Glutamatergic neuron (in vitro differentiated cells): Measurements from ENCODE around the gene AMPD3. TPM values are rescaled to one million over a fixed set of nuclear protein-coding genes. Genes with fewer than 3 reads are reported as not detected.

Source experiments
- DNase-seq: peaks from one replicate; pipeline ENCODE4 v3.0.0; 2022
- H3K27ac Mint-ChIP-seq: one replicate; pipeline ENCODE4 v1.8.0; 2020; ENCODE audit warnings: mild to moderate bottlenecking, mixed read lengths, inconsistent platforms; ENCODE audit not compliant: unreplicated experiment
- H3K27me3 Mint-ChIP-seq: one replicate; pipeline ENCODE4 v1.8.0; 2020; ENCODE audit warnings: mild to moderate bottlenecking, moderate library complexity, mixed read lengths, inconsistent platforms; ENCODE audit not compliant: unreplicated experiment
- H3K36me3 Mint-ChIP-seq: one replicate; pipeline ENCODE4 v1.8.0; 2020; ENCODE audit warnings: mild to moderate bottlenecking, mixed read lengths, inconsistent platforms; ENCODE audit not compliant: unreplicated experiment
- H3K4me1 Mint-ChIP-seq: one replicate; pipeline ENCODE4 v1.8.0; 2020; ENCODE audit warnings: mild to moderate bottlenecking, low read depth, mixed read lengths, inconsistent platforms; ENCODE audit not compliant: unreplicated experiment
- H3K4me3 Mint-ChIP-seq: one replicate; pipeline ENCODE4 v1.8.0; 2020; ENCODE audit warnings: mild to moderate bottlenecking, mixed read lengths, inconsistent platforms; ENCODE audit not compliant: unreplicated experiment
- H3K9me3 Mint-ChIP-seq: one replicate; pipeline ENCODE4 v1.8.0; 2020; ENCODE audit warnings: mild to moderate bottlenecking, moderate library complexity, mixed read lengths, inconsistent platforms; ENCODE audit not compliant: unreplicated experiment
- total RNA-seq: library from RNA; stranded (reverse); fragmentation: NEBNext Ultra II Directional; extraction: Animal tissue kit (Norgen Biotek cat#: 25700); gene quantifications from one replicate; pipeline ENCODE4 v1.2.1, GENCODE V29; 2021; ENCODE audit not compliant: unreplicated experiment
- TF ChIP-seq, protein P1 (sequence below): fragments of 200-600 bp; sonication (generic); IDR thresholded peaks from one replicate; pipeline ENCODE4 v1.5.0; 2021; ENCODE audit not compliant: partially characterized antibody, unreplicated experiment

The AMPD3 gene
- total RNA-seq, 1 donor from 2014 or later = 0.44 TPM

DNA sequence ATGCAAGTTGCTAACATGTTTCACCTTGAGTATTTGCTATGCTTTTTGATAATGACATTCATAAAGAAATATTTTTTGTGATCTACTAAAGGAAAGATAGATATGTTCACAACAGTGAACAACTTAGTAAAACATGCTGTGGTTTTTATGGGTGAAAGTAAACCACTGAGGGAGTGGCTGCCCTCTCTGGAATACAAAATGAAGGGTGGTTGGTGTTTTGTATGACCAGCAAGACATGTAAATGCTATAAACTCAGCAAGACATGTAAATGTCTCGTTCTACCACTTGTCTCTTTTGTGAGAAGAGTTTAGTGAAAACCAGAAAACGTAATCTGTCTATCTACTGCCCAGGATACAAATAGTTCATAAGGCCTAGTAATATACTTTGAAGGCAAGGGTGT is 7.6 kb upstream of the AMPD3 start:
- DNase-seq = no peak
- peaks cover 24% of the 10 kb centered on the region for H3K27me3 Mint-ChIP-seq
- H3K4me3 Mint-ChIP-seq = no peak overlapping the region
- peaks cover 7% of the 10 kb centered on the region for H3K9me3 Mint-ChIP-seq
- TF ChIP-seq, protein P1, sequence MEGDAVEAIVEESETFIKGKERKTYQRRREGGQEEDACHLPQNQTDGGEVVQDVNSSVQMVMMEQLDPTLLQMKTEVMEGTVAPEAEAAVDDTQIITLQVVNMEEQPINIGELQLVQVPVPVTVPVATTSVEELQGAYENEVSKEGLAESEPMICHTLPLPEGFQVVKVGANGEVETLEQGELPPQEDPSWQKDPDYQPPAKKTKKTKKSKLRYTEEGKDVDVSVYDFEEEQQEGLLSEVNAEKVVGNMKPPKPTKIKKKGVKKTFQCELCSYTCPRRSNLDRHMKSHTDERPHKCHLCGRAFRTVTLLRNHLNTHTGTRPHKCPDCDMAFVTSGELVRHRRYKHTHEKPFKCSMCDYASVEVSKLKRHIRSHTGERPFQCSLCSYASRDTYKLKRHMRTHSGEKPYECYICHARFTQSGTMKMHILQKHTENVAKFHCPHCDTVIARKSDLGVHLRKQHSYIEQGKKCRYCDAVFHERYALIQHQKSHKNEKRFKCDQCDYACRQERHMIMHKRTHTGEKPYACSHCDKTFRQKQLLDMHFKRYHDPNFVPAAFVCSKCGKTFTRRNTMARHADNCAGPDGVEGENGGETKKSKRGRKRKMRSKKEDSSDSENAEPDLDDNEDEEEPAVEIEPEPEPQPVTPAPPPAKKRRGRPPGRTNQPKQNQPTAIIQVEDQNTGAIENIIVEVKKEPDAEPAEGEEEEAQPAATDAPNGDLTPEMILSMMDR = no peak
- H3K27ac Mint-ChIP-seq = no peak overlapping the region
- H3K4me1 Mint-ChIP-seq = peaks cover 10% of the 10 kb centered on the region
- H3K36me3 Mint-ChIP-seq = peaks cover 9% of the 10 kb centered on the region

DNA sequence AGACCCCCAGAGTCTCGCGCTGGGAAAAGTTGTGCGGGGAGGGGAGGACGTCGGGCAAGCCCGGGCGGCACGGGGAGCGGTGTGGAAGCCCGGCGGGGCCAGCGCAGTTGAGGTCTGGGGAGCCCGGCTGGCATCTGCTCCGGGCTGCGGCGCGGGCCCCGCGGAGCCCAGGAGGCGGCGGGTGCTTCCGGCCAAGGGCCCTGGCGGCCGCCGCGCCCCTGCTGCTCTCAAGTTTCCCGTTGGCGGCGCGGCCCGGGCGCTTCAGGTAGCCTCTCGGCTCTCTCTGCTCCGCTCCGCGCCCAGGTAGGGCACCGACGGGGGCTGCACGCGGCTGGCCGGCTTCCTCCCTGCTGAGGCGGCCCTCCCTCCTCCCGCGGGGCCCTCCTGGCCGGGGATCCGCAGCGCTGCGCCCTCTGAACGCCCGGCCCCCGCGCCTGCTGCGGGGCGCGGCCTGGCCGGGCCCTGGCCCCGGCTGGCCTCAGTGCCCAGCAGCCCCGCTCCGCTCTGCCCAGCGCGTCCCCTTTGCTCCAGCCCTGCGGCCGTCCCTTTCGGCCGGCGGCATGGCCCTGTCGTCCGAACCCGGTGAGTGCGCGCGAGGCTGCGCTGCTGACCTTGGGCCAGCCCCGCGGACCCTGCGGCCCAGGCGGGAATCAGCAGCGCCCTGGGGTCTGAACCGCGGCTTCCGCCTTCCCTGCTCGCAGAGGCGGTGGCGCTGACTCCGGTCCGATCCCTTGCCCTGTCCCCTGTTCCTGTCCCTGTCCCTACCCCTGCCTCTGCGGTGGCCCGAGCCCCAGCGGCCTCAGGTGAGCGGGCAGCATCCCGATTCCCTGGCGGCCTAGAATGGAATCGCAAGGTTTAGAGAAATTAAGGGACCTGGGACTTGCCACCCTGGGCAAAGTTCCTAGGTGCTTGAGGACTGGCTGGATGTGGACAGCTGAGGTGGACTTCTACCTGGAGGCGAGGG is 4.3 kb upstream of the AMPD3 start:
- Mint-ChIP-seq H3K36me3 (peaks cover 12% of the 10 kb centered on the region), H3K4me1 (peaks cover 18% of the 10 kb centered on the region), H3K27ac (peak overlapping the region; percentile 64), H3K4me3 (peak overlapping the region; percentile 90), H3K27me3 (peaks cover 24% of the 10 kb centered on the region), H3K9me3 (peaks cover 9% of the 10 kb centered on the region)
- TF ChIP-seq, protein P1 = peak; percentile 75
- DNase-seq = peak; percentile 50

DNA sequence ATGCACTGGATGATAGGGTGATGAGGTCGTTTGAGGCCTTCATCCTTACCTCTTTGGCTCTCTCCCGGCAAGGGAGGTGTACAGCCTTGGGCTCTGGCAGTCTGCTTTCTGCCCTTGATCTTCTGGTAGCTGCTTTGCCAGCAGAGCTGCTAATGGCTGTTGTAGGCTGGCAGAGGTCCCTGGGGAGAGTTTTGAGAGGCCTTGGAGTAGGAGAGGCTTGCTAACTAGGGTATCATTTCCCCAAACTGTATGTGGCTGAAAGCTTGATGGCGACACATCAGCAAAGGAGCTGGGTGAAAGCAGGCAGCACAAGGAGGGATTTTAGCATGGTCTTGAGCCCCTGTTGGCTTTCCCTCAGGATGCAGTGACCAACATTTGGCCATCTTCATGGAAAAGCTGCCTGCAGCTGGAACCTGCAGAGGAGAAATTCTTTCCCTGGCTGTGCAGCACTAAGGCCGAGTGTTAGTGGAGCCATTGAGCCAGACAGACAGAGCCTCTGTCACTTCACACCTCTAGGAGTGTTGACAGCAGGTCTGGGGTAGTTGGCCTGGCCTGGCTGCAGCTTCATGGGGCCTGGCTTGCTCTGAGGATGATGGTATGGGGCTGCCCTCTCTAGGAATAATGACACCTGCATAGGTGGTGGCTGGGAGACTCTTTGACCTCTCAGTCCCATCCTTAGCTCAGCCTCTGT is 3.5 kb upstream of the AMPD3 start:
- H3K4me3 Mint-ChIP-seq = peak overlapping the region; percentile 61
- peaks cover 13% of the 10 kb centered on the region for H3K9me3 Mint-ChIP-seq
- H3K27ac Mint-ChIP-seq = no peak overlapping the region
- H3K27me3 Mint-ChIP-seq = peaks cover 29% of the 10 kb centered on the region
- peaks cover 23% of the 10 kb centered on the region for H3K4me1 Mint-ChIP-seq
- no peak for DNase-seq
- peaks cover 12% of the 10 kb centered on the region for H3K36me3 Mint-ChIP-seq
- TF ChIP-seq, protein P1 = peak; percentile 14

DNA sequence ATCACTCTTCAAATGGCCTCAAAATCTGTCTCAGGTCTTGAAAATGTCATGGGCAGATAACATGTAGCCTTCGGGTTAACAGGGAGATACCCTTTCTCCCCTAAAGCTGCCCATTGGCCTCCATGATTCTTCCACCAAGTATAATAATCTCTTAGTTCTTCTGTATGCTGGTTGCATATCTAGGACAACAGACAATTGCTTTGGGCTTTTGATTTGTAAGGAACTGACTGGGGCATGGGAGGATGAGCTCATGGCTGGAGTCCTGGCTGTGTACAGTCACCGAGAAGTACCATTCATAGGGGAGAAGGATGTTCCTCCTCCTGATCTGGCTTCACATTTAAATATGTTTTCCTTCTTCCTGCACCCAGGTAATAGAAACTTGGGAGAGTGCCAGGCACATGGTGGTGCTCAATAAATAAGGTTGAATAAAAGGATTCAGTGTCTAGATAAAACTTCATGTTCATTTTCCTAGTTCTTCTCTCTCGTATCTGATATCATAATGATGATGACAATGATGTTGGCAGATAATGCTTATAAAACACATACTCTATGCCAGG is 2.8 kb upstream of the AMPD3 start:
- Mint-ChIP-seq H3K4me3 (no peak overlapping the region), H3K27ac (no peak overlapping the region), H3K36me3 (peaks cover 12% of the 10 kb centered on the region), H3K27me3 (peaks cover 31% of the 10 kb centered on the region), H3K9me3 (peaks cover 16% of the 10 kb centered on the region), H3K4me1 (peaks cover 24% of the 10 kb centered on the region)
- DNase-seq = no peak
- TF ChIP-seq, protein P1 = no peak
